Kidney (tissue), 14 donors: ENCODE results near the gene LCAT. TPM values are rescaled to one million over a fixed set of nuclear protein-coding genes. Genes with fewer than 3 reads are reported as not detected.

ENCODE experiments used
- DNase-seq, 5 donors: peaks; one replicate each; pipeline ENCODE4 v3.0.0-alpha.2; 2013 to 2020
- FAIRE-seq: peaks from 2 replicates; lab custom pipeline; 2012; peaks lifted over from hg19 to GRCh38; lab: Jason Lieb, UNC
- H3K27ac ChIP-seq, 2 donors: one replicate each; pipeline ENCODE4 v1.7.0; 2013; ENCODE audit warnings: low read depth in 2 of 2, low read length in 2 of 2, inconsistent platforms in 1 of 2
- H3K27me3 ChIP-seq: one replicate; pipeline ENCODE4 v1.7.1; 2013; ENCODE audit warnings: low read length, inconsistent platforms; ENCODE audit not compliant: control insufficient read depth, insufficient read depth
- H3K36me3 ChIP-seq, 3 donors: one replicate each; pipeline versions ENCODE4 v1.7.0 to v1.7.1; 2013; ENCODE audit warnings: low read length in 3 of 3, control low read depth in 1 of 3, inconsistent platforms in 1 of 3; ENCODE audit not compliant: insufficient read depth in 3 of 3, control insufficient read depth in 2 of 3
- H3K4me1 ChIP-seq, 3 donors: one replicate each; pipeline versions ENCODE4 v1.7.0 to v1.7.1; 2013; ENCODE audit warnings: low read length in 3 of 3, inconsistent platforms in 1 of 3, low read depth in 1 of 3; ENCODE audit not compliant: control insufficient read depth in 2 of 3, insufficient read depth in 2 of 3
- H3K4me3 ChIP-seq, 3 donors: one replicate each; pipeline versions ENCODE4 v1.7.0 to v1.8.1; 2013; ENCODE audit warnings: low read length in 3 of 3, control low read depth in 1 of 3, inconsistent platforms in 1 of 3
- H3K9ac ChIP-seq, 3 donors: one replicate each; pipeline versions ENCODE4 v1.7.0 to v1.7.1; 2013; ENCODE audit warnings: low read length in 3 of 3, control low read depth in 1 of 3, inconsistent platforms in 1 of 3
- H3K9me3 ChIP-seq, 3 donors: one replicate each; pipeline versions ENCODE4 v1.7.0 to v1.7.1; 2013; ENCODE audit warnings: low read length in 3 of 3, control low read depth in 1 of 3, inconsistent platforms in 1 of 3; ENCODE audit not compliant: control insufficient read depth in 2 of 3, insufficient read depth in 1 of 3
- CTCF ChIP-seq: IDR thresholded peaks from 3 replicates; pipeline ENCODE4 v1.5.1; 2012; ENCODE audit warnings: mild to moderate bottlenecking, moderate library complexity, borderline replicate concordance; ENCODE audit not compliant: insufficient read depth; ENCODE audit errors: extremely low read depth
- intact Hi-C: fragments of 100-400 bp; cut with DNase I; formaldehyde crosslinking; loops from one replicate; pipeline ENCODE4 v1.11.1; 2022
- polyA plus RNA-seq: library from polyadenylated mRNA; stranded (reverse); fragments of 350-450 nt; fragmentation: Illumina TruSeq; extraction: RNeasy Lipid Tissue Mini Kit (QIAGEN cat#74804); gene quantifications from one replicate; pipeline ENCODE4 v1.2.3, GENCODE V29; 2014; ENCODE audit warnings: low read depth, low replicate concordance; ENCODE audit not compliant: insufficient read depth
- total RNA-seq: library from RNA; stranded (reverse); fragmentation: NEBNext Ultra II Directional; extraction: Animal tissue kit (Norgen Biotek cat#: 25700); gene quantifications from one replicate; pipeline ENCODE4 v1.2.1, GENCODE V29; 2021
- donor health status: control.
- donor health status: control.
- donor health status: control.
- donor health status: control.
- donor health status: control.
- donor health status: DM: yes; HTN: yes; CAD: no.
- donor health status: Normal renal cell carcinoma (clear cell type).

LCAT gene
- total and polyA plus RNA-seq, 2 donors from 2014 or later, result 10.2 to 27.4 TPM

DNA sequence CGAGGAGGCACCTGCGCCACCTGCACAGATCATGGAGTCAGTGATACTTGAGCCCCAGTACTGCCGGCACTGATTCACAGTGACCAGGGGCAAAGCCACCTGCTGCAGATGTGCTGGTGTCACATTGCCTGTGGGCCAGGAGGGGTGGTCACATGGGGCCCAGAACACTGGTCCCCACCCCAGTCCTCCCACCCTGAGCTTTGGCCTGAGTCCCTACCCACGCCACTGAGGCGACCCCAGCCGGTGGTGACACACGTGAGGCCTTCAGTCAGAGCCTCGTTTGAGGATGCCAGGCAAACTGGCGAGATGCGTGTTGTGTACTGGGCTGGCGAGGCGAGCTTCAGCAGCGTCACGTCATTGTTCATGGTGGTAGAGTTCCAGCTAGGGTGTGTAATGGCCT lies 13.7 kb downstream of the LCAT start:
- Histone ChIP-seq H3K36me3 (peaks cover 0 to 11% (median 2%) of the 10 kb centered on the region in 3 donors), H3K4me3 (no peak overlapping the region), H3K27me3 (no peaks in the 10 kb centered on the region), H3K9ac (no peak overlapping the region), H3K4me1 (peaks cover 0 to 13% (median 5%) of the 10 kb centered on the region in 3 donors), H3K9me3 (no peaks in the 10 kb centered on the region), H3K27ac (no peak overlapping the region)
- FAIRE-seq (no peak), DNase-seq (no peak)
- intact Hi-C loops, result no loop called here
- no peak for TF ChIP-seq CTCF

DNA sequence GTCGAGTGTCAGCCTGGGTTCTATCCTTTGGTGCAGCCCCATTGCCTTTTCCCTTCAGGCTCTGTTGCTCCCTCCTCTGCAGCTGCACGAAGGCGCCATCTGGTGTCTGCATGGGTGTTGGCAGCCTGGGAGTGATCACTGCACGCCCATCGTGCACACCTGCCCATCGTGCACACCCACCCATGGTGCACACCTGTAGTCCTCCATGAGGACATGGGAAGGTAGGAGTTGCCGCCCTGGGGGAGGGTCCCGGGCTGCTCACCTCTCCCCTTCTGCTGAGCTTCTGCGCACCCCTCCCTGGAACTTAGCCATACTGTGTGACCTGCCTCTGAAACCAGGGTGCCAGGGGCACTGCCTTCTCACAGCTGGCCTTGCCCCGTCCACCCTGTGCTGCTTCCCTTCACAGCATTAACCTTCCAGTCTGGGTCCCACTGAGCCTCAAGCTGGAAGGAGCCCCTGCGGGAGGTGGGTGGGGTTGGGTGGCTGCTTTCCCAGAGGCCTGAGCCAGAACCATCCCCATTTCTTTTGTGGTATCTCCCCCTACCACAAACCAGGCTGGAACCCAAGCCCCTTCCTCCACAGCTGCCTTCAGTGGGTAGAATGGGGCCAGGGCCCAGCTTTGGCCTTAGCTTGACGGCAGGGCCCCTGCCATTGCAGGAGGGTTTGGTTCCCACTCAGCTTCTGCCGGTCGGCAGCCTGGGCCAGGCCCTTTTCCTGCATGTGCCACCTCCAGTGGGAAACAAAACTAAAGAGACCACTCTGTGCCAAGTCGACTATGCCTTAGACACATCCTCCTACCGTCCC lies 15.2 kb downstream of the LCAT start:
- Histone ChIP-seq H3K9me3 (no peaks in the 10 kb centered on the region), H3K9ac (no peak overlapping the region), H3K36me3 (peaks cover 0 to 11% (median 0%) of the 10 kb centered on the region in 3 donors), H3K4me1 (peaks cover 0 to 6% (median 0%) of the 10 kb centered on the region in 3 donors), H3K27ac (no peak overlapping the region), H3K27me3 (no peaks in the 10 kb centered on the region), H3K4me3 (no peak overlapping the region)
- intact Hi-C loops, result loop anchor here (10.0 kb wide), 2 partner anchors 114 to 254 kb away; no protein-coding TSS in a partner anchor
- TF ChIP-seq CTCF, result peak; percentile 85
- DNase-seq (peak; percentile 67 to 89 (median 77)), FAIRE-seq (no peak)

- no peak for TF ChIP-seq CTCF
- no peak overlapping the region for H3K27ac ChIP-seq
- H3K36me3 ChIP-seq, result peaks cover 0 to 11% (median 2%) of the 10 kb centered on the region in 3 donors
- H3K9ac ChIP-seq, result no peak overlapping the region
- no peak for FAIRE-seq
- H3K4me1 ChIP-seq, result peaks cover 0 to 6% (median 0%) of the 10 kb centered on the region in 3 donors
- no peaks in the 10 kb centered on the region for H3K9me3 ChIP-seq
- no peak for DNase-seq
- H3K4me3 ChIP-seq, result no peak overlapping the region
- H3K27me3 ChIP-seq, result no peaks in the 10 kb centered on the region
- intact Hi-C loops, result loop anchor here (10.0 kb wide), 2 partner anchors 113 to 253 kb away; no protein-coding TSS in a partner anchor
These were observed 15.8 kb downstream of the LCAT start for GRCh38 chr16:67928147-67928546.
